Suprapubic skin (tissue), 4 donors: ENCODE measurements around the gene TBX10.

Experiments used
- CTCF ChIP-seq, 2 donors: fragments of 200-600 bp in 1 of 2; fragments of 450-650 bp in 1 of 2; sonication (generic) in 1 of 2; IDR thresholded peaks; one replicate each; pipeline ENCODE4 v1.5.1; 2016 to 2019; ENCODE audit warnings: antibody characterized with exemption in 2 of 2, mild to moderate bottlenecking in 1 of 2, moderate library complexity in 1 of 2
- POLR2A ChIP-seq, 2 donors: fragments of 450-650 bp; IDR thresholded peaks; one replicate each; pipeline ENCODE4 v1.6.1; 2017; ENCODE audit warnings: antibody characterized with exemption in 2 of 2, mild to moderate bottlenecking in 2 of 2, moderate library complexity in 2 of 2
- POLR2AphosphoS5 ChIP-seq, 3 donors: sonication (generic); formaldehyde crosslinking; IDR thresholded peaks; one replicate each; pipeline ENCODE4 v1.6.1; 2017; ENCODE audit warnings: antibody characterized with exemption in 3 of 3

GRCh38 chr11:67645521-67646461, 6.2 kb upstream of the TBX10 start:
- TF ChIP-seq CTCF (IDR thresholded peaks at IDR 0.05) (no peak), POLR2A (IDR thresholded peaks at IDR 0.05) (no peak), POLR2AphosphoS5 (IDR thresholded peaks at IDR 0.05) (no peak)
